NCI-H524 treated with DMSO at 0.1 percent for 48 hours (cell line): ENCODE results near the gene FEN1.
A peak's percentile ranks its signal among the peaks of the same experiment; 100 is the strongest.

ENCODE experiments used
- DNase-seq: peaks from one replicate; lab custom pipeline; 2025; lab: John Stamatoyannopoulos, UW

Gene FEN1

GRCh38 chr11:61795459-61795858 is 2.7 kb downstream of the FEN1 start:
- DNase-seq = no peak

GRCh38 chr11:61795876-61796526 is 3.3 kb downstream of the FEN1 start:
- no peak for DNase-seq

- no peak for DNase-seq
Measured at GRCh38 chr11:61797263-61797944, 4.7 kb downstream of the FEN1 start.

DNA sequence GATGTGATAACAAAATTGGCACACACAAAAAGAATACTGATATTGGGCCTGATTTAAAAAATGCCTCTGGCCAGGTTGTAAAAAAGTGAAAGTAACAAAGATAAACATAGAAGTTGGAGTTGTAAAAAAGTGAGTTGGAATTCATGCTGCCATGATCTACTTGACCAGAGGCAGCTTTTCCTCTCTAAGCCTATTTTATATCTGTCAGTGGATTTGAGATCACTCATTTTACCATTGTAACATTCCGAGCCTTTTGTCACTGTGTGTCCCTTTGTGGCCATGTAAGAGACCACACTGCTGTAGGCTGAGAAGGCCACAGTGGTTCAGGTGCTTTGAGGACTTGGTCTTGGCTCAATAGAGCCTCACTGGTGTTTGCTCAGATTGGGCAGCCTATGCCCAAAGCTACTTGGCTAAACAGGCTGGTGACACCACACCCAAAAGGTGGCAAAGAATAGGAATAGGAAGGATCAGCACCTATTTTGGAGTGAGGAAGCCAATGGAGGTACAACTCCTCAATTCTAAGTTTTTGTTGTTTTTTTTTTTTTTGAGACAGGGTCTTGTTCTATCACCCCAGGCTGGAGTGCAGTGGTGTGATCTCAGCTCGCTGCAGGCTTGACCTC is 7.1 kb downstream of the FEN1 start:
- no peak for DNase-seq

DNA sequence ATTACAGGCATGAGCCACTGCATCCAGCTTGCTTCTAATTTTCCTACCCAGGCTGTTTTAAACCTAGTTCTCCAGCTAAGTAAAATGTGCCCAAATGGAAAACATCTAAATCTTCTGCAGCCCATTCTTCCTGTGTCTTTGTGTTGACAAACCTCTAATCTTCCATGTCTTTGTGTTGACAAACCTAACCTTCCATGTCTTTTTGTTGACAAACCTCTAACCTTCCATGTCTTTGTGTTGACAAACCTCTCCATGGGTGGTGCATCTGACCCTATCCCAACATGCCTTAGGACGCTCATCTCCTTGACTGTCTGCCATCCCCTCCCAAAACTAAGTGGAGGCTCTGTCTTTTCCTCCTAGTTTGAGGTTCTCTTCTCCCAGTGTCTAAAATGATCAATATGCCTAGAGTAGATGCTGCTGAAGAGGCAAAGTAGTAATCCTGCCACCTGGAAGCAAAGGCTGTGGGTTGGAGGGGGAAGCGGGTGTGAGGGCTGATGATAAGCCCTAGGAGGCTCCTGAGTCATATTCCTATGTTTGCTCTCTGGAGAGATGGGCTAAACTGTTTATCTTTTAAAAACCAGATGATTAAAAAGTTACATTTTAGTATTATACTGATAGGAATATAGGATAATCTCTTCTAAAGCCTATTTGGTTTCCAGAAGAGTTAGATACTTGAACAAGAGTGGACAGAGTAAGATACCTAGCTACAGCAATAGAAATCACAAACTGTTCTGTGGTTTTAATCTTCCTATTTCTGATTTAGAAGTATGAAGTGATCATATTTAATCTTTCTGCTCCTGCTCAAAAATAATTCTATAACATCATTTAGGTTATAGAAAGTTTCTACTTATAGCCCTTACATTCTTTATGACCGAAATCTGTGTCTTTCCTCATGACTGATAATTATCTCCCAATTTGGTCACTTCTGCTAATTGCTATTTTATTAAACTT is 7.9 kb downstream of the FEN1 start:
- no peak for DNase-seq

DNA sequence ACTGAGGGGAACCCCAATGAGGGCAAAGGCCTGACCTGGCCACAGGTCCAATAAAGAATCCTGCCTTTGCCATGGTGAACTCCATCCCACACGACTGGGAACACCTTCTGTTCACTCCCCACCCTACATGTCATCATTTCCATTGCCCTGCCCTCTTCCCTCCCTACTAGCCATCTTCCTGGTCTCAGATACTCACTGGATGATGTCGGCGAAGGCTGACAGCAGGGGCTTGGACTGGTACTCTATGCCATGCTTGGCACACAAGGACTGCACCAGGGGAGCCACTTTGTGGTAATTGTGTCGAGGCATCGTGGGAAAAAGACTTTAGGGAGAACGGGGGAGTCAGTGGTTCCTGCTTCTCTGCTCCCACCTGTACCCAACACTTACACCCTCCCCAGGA is 9.9 kb downstream of the FEN1 start:
- DNase-seq = no peak

GRCh38 chr11:61803889-61804647 is 11.4 kb downstream of the FEN1 start:
- no peak for DNase-seq

DNA sequence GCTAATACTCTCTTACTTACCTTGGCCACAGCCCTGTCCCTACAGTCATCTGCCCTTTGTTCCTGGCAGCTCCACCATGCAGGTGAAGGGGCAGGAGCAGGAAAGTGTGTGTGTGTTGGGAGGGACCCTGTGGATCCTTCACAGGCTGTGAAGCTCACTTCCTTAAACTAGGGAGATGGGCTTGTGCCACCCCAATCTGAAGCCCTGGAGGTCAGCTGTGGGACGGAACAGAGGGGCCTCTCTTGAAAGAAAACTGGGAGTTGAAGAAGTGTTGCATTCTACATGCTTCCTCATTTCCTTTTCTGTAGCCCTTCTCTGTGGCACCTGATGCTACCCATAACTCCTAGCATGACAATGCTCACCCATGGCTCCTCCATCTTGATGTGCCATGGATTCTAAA is 12.4 kb downstream of the FEN1 start:
- DNase-seq = no peak

DNA sequence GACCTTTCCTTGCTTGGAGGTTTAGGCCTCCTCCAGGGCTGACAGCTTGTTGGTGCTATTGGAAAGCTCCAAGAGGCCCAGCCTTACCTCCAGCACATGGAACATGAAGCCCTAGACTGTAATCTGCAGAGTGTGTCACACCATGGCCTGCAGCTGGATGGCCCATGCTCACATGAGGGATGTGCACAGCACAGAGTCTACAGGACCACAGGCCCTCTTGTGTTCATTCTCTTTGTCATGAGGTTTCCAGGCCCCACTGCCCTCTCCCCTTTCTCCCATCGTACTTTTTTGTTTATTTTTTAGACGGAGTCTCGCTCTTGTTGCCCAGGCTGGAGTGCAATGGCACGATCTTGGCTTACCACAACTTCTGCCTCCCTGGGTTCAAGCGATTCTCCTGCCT is 14.1 kb downstream of the FEN1 start:
- no peak for DNase-seq

GRCh38 chr11:61810671-61811175 is 18.0 kb downstream of the FEN1 start:
- no peak for DNase-seq

GRCh38 chr11:61811831-61812230 is 19.1 kb downstream of the FEN1 start:
- DNase-seq = no peak

GRCh38 chr11:61812736-61813411 is 20.2 kb downstream of the FEN1 start:
- no peak for DNase-seq

DNA sequence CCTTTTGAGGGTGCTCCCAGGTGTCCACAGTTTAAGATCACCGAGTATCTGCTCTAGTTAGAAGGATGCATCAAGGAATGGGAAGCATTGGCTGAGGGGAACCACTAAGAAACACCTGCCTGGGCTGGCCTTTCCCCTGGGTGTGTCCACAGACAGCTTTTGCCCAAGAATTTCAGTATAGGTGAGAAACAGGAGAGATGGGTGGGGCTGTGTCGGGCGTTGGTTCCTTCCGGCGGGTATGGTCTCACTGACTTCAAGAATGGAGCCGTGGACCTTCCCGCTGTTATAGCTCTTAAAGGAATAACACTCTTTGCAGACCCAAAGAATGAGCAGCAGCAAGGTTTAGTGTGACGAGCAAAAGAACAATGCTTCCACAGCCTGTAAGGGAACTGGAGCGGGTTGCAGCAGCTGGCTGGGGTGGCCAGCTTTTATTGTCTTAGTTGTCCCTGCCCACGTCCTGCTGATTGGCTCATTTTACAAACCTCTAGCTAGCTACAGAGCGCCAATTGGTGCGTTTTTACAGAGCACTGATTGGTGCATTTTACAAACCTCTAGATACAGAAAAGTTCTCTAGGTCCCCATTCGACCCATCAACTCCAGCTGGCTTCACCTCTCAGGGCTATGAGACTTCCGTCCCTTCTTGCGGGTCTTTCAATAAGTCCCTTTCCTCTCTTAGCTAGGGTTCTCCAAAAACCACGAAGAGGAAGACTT is 21.7 kb downstream of the FEN1 start:
- no peak for DNase-seq

DNA sequence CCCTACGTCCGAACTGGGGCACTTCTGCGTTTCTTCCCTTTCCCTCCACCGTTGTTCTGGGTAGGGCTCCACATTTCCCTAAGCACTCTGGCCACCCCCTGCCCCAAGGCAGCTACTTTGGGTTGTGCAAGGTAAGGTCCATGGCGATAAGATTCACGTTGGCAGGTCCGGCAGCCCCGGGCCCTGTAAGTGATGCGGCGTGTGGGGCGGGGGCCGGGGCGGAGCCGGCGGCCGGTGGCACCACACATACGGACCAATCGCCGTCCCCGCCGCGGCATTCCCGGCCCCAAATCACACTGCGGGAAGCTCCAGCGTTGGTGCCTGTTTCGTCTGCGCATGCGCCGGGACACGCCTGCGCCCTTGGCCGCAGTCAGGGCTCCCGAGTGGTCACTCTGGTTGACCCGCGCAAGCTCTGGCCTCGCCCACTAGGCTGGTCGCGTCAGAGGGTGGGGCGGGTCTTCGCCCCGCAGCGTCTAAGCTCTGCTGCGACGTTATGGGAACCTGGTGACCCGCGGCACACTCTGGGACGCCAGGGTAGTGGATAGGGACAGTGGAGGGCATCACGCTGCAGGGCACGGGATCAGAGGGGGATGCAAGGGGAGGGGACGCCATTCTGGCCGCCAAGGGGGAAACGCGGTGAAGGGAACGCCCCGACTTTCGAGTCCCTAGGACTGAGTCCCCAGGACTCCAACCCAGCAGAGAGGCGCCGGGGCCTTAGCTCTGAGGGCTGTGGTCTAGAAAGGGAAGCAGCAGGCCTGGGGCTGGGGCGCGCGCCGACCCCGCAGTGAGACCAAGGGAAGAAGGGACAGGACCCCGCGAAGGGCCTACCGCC is 22.5 kb downstream of the FEN1 start:
- peak; percentile 34 for DNase-seq

DNA sequence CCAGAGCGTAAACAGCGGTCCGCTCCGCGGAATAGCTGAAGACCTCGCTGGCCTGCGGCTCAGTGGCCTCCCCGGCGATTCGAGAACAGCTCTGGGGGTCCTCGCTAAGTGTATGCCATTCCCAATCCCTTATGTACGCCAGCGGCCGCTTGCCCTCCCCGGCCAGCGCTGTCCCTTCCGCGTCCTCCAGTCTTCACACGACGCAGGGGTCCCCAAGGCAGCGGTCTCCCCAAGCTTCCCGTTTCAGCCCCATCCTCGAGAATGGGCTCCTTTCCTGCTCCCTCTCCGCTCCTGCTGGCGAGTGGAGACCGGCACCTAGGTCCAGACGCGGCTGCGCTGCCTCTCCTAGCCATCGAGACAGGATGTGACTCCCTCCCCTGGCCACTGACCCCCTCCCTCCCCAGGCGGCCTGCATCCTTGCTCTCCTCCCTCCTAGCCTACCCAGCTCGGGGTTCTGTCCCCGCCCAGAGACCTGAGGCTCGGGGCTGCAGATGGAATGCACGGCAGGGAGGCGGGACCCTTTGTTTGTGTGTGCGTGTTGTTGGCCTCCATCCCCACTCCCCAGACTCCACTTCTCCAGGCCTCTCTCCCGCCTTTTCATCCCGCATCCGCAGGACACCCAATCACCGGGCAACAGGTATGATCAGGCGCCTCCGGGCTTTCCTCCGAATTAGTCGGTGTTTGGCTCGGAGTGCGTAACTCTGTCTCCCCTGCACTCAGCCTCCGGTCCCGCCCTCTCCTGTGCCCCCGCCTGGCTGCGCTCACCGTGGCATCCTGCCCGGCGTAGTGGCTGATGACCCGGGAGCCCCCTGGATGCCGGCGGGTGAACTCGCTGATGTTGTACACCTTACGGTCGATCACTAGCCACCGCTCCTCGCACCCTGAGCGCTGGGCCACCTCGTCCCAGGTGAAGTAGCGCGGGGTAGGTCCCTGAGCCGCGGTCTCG is 23.4 kb downstream of the FEN1 start:
- no peak for DNase-seq

GRCh38 chr11:61816736-61817455 is 24.2 kb downstream of the FEN1 start, which contains the start of gene FADS1:
FADS1 (minus strand) TSS chr11:61817003; CDS start chr11:61816929, 74 bp downstream.
- DNase-seq = peak; percentile 75

- DNase-seq = no peak
Measured at GRCh38 chr11:61817471-61818202, 24.9 kb downstream of the FEN1 start.
